HG02840 (cell line): ENCODE data around the gene SLC25A2.
"Not testable (repeated sequence)": the region's sequence is repeated elsewhere in the genome, so short reads cannot be mapped to it uniquely, and the experiment has no call there.

Experiments
- ATAC-seq: cut with Tn5 transposase; IDR thresholded peaks from one replicate; pipeline ENCODE4 v1.9.1; 2021; ENCODE audit warnings: mild to moderate bottlenecking, moderate library complexity, moderate number of reproducible peaks; ENCODE audit not compliant: unreplicated experiment, low FRiP score

Gene SLC25A2

DNA sequence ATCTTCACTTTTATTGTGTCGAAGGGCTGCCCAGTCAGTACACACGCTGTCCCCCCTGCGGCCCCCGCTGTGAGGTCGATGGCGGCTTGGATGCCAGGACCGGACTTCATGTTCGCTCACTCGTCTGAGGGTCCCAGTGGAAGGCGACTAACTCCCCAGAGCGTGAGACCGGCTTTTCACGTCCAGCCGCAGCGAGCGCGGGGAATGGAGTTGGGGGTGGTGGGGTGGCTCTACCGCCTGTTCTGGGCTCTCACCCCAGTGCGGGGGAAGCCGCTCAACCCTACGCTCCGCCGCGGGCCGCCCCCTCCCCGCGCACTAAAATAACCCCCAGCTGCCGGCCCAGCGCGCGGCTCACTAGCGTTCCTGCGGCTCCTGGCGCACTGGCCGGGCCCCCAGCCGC is at the start of gene SLC25A2:
Gene SLC25A2, minus strand, starts transcription at position 294 of the 400 bp plus-strand sequence. Its CDS starts 184 bp downstream, at position 110.
- ATAC-seq = no peak

DNA sequence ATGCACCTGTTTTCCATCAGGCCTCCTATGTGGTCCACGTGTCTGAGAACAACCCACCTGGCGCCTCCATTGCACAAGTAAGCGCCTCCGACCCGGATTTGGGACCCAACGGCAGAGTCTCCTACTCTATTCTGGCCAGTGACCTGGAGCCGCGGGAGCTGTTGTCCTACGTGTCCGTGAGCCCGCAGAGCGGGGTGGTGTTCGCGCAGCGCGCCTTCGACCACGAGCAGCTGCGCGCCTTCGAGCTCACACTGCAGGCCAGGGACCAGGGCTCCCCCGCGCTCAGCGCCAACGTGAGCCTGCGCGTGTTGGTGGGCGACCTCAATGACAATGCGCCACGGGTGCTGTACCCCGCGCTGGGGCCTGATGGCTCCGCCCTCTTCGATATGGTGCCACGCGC is 47.7 kb upstream of the SLC25A2 start:
- no peak for ATAC-seq

DNA sequence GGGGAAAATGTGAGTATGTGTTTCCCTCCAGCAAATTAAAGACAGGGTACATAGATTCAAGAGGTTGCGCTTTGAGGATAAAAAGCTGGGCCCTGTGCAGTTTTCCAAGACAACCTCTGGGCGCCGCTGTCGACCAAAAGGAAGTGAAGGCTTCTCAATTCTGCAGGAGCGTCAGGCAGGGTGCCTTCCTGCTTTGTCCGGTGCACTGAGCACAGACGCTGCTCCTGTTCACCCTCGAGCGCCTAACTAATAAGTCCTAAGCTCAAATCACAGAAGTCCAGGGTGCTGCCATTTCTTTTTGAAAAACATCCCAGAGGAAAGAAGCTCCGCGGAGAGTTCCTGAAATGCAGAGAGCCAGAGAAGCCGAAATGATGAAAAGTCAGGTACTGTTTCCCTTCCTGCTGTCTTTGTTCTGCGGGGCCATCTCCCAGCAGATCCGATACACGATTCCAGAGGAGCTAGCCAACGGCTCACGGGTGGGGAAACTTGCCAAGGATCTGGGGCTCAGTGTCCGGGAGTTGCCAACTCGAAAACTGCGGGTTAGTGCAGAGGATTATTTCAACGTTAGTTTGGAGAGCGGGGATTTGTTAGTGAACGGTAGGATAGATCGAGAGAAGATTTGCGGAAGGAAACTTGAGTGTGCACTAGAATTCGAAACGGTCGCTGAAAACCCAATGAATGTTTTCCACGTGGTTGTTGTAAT is 46.2 kb upstream of the SLC25A2 start, which contains the start of gene PCDHGB1:
Gene PCDHGB1, plus strand, starts transcription at position 183 of the 703 bp plus-strand sequence. Its CDS starts 162 bp downstream, at position 345.
- no peak for ATAC-seq

DNA sequence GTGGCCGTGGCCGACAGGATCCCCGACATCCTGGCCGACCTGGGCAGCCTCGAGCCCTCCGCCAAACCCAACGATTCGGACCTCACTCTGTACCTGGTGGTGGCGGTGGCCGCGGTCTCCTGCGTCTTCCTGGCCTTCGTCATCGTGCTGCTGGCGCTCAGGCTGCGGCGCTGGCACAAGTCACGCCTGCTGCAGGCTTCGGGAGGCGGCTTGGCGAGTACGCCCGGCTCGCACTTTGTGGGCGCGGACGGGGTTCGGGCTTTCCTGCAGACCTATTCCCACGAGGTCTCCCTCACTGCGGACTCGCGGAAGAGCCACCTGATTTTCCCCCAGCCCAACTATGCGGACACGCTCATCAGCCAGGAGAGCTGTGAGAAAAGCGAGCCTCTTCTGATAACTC is 42.2 kb upstream of the SLC25A2 start:
- not testable (repeated sequence) for ATAC-seq

DNA sequence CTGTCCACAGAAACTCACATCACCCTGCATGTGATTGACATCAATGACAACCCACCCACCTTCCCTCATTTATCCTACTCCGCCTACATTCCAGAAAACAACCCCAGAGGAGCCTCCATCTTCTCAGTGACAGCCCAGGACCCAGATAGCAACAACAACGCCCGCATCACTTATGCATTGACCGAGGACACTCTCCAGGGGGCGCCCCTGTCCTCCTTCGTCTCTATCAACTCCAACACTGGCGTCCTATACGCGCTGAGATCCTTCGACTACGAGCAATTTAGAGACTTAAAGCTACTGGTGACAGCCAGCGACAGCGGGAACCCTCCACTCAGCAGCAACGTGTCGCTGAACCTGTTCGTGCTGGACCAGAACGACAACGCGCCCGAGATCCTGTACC is 41.5 kb upstream of the SLC25A2 start:
- ATAC-seq = no peak

DNA sequence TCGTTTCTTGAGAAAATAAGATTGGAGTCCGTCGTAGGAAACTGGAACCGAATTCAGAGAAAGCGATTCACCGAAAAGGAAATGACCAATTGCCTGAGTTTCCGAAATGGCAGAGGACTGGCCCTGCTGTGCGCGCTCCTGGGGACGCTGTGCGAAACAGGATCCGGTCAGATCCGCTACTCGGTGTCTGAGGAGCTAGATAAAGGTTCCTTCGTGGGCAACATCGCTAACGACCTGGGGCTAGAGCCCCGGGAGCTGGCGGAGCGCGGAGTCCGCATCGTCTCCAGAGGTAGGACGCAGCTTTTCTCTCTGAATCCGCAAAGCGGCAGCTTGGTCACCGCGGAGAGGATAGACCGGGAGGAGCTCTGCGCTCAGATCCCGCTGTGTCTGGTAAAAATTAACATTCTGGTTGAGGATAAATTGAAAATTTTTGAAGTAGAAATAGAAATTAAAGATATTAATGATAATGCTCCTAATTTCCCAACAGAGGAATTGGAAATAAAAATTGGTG is 40.2 kb upstream of the SLC25A2 start:
- ATAC-seq = no peak

DNA sequence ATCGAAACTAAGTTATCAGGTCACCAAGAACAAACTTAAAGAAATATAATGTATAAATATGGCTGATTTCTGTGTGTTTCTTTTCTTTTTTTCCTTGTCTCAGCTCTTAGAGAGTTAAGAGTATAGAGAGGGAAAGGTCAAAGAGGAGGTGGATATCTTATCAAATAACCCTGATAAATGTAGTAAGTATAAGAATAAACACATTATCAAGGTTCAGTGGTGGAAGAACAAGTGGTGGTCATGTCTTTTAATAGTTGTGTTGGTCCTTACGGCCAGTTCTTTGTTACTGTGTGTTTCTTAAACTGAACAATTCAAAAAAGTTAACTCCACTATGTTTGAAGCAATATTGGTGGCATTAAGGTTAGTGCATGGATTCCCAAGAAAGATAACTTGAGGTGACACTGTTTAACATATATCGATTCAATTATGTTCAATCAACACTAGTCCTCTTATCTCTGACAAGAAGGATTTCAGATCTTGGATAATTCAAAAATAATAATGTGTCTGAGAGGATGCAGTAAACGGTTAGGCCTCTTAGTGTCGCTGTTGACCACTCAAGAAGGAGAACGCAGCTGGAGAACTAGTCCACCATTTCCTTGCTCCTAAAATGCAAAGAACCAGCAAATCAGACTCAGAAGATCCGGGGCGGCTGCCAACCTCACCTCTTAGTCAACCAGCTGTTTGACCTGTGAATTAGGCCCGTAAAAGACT is 39.5 kb upstream of the SLC25A2 start, which contains the start of gene PCDHGA3:
Gene PCDHGA3, plus strand, starts transcription at position 588 of the 711 bp plus-strand sequence. CDS start 205 bp downstream, outside the sequence.
- ATAC-seq = no peak

DNA sequence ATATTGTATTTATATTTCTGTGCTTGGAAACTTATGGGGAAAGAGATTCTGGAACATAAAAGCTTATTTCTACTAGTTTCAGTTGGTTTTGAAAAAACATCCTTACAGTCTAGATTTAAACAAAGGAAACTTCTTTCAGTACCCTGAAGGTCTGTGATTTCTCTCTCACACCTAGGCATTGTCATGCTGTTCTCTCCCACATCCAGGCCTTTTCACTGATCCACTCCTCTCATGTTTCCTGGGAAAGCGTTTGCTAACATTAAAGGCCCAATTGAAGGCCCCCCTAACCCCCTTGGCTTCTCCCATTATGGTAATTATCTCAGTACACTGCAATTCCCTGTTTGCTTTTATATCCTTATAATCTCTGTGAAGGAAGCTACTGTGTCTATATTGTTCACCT is 38.9 kb upstream of the SLC25A2 start:
- ATAC-seq = no peak

DNA sequence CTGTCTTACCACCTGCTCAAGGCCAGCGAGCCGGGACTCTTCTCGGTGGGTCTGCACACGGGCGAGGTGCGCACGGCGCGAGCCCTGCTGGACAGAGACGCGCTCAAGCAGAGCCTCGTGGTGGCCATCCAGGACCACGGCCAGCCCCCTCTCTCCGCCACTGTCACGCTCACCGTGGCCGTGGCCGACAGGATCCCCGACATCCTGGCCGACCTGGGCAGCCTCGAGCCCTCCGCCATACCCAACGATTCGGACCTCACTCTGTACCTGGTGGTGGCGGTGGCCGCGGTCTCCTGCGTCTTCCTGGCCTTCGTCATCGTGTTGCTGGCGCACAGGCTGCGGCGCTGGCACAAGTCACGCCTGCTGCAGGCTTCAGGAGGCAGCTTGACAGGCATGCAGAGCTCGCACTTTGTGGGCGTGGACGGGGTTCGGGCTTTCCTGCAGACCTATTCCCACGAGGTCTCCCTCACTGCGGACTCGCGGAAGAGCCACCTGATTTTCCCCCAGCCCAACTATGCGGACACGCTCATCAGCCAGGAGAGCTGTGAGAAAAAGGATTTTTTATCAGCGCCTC is 37.0 kb upstream of the SLC25A2 start:
- ATAC-seq = not testable (repeated sequence)

DNA sequence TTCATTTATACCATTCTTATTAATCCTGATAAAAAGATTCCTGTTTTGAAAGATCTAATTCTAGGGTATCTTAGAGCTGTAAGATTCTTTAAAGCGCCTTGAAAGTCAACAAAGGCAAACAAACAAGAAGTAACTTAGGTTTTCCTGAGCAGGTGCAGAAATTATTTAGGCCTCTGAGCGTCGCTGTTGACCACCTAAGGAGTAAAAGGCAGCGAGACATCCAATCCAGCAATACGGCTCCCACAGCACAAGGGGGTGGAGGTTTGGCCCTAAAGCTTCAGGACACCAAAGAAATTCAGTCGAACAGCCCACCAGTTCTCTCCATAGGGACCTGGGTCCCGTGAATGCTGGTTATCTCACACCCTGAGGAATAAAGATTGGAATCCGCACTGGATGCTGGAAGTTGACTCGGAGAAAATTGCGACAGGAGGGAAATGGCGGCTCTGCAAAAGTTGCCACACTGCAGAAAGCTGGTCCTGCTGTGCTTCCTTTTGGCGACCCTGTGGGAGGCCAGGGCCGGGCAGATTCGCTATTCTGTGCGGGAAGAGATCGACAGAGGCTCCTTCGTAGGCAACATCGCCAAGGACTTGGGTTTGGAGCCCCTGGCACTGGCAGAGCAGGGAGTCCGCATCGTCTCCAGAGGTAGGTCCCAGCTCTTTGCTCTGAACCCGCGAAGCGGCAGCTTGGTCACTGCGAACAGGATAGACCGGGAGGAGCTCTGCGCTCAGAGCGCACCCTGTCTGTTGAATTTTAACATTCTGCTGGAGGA is 34.9 kb upstream of the SLC25A2 start, which contains the start of gene PCDHGA2:
Gene PCDHGA2, plus strand, starts transcription at position 223 of the 769 bp plus-strand sequence.
- ATAC-seq = no peak

DNA sequence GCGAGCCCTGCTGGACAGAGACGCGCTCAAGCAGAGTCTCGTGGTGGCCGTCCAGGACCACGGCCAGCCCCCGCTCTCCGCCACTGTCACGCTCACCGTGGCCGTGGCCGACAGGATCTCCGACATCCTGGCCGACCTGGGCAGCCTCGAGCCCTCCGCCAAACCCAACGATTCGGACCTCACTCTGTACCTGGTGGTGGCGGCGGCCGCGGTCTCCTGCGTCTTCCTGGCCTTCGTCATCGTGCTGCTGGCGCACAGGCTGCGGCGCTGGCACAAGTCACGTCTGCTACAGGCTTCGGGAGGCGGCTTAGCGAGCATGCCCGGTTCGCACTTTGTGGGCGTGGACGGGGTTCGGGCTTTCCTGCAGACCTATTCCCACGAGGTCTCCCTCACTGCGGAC is 28.7 kb upstream of the SLC25A2 start:
- not testable (repeated sequence) for ATAC-seq

DNA sequence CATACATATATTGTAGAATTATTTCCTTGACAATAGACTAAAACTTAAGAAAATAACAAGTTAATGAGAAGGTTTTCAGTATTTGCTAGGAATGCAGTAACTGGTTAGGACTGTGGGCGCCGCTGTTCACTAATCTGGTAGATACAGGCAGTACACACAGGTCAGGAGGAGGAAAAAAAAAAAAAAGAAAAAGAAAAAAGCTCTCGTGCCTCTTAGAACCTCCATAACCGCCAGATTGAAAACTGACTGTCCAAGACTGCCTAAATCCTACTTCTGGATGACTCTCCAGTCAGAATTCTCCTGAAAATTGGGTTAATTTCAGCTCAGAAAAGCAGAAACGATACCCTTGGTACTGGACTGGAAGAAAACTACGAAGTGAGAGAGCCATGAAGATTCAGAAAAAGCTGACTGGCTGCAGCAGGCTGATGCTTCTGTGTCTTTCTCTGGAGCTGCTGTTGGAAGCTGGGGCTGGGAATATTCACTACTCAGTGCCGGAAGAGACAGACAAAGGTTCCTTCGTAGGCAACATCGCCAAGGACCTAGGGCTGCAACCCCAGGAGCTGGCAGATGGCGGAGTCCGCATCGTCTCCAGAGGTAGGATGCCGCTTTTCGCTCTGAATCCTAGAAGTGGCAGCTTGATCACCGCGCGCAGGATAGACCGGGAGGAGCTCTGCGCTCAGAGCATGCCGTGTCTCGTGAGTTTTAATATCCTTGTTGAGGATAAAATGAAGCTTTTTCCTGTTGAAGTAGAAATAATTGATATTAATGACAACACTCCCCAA is 26.6 kb upstream of the SLC25A2 start, which contains the start of gene PCDHGA1:
Gene PCDHGA1, plus strand, starts transcription at position 216 of the 782 bp plus-strand sequence.
- no peak for ATAC-seq

DNA sequence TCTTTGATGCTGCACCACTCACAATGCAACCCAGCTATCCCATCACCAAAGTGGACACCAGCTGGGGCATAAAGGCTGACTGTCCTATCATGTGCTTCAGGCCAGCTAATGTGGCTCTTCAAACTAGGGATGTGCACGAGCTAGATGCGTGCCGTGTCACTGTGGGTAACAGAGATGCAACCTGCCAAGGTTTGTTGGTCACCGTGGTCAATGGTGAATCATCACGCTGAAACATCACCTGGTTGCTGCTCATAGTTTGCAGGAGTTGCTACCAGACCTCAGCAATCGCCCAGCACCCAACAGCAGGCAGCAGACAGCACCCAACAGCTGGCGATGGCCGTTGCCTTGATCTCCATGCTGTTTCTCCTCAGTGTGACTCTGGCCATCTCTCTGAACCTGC is 24.4 kb upstream of the SLC25A2 start:
- ATAC-seq = no peak

DNA sequence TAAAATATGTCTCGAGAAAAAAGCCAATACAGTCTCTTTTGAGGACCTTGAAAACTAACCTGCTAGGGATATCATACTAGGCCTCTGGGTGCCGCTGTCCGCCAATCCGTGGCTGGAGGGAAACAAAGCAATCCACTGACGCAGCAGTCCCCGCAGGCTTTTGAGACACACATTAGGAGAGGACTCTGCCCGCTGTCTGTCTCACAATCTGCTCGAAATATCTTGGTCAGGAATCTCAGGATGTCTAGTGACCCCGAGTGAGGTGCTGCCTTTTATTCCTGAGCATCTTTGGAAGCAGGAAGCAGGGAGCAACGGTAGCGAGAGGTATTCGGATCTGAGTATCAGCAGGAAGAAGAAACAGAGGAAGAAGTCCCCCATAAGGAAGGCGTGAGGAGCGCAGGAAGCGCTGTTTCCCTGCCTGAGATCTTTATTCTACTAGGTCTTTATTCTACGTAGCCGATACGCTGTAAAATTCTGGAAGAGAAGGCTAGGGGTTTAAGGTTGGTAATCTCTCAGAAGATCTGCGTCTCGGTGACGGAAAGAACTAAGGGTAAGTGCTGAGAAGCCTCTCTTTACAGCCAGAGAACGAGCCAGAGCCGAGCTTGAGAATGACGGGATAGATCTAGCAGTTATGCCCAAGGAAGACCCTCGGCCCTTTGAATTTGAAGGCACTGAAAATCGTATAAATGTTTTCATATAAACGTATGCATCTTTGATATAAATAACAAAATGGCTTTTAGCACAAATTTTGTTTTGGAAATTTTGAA is 22.4 kb upstream of the SLC25A2 start:
- peak; percentile 82 for ATAC-seq

DNA sequence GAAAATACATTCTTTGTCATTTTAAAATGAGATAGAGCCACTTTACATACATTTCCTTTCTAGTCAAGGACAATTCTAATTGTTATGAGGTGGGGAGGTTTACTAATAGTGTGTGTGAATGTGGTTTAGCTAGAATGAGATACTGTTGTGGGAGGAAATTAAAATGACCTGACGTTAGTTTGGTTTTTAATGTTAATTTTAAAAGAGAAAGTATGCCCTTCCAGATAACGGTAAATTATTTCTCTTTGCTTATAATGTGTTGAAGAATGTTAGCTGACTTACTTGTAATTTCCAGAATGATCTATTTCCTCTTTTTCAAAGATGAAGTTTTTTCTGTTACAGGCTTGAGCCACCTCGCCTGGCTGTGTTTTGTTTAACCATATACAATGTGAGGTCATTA is 18.4 kb upstream of the SLC25A2 start:
- ATAC-seq = no peak

DNA sequence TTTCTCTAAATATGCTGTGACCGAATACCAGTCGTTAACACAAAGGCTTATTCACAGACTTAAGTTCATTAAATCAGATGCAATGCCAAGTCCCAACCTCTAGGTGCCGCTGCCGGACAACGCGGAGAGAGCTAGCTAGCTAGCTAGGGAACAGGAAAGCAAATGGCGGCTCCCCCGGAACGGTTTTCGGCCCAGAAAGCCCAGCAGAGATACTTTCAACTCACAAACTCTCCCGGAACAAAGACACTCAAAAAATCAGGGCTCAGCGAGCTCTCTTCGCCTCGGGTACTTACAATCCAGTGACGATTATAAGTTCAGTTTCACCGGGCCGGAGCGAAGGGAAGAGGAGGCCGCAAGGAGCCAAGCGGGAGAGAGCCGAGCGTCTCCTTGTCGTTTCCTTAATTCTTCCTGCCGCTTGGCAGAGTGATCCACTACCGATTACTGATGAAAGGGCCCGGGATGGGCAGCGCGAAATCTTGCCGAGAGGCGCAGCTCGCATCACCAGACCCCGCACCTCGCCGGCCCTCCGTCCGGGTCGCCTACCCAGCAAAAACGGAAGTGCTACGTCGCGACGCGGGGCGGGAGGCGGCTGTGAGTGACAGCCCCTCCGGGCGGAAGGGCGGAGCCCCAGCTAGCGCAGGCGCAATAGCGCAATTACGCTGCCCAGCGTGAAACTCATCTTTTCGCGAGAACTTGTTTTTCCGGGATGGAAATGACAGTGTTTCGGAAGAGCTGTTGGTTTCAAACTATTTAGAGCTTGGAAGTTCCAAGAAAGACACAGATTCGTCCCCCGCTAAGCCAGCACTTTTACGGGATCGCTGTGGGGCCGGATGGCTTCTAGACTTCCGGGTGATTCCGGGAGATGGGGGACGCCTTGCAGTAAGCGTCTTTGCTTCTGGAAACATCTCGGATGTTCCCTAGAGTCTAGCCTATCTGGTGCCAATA is 16.6 kb upstream of the SLC25A2 start, which contains the start of gene TAF7:
Gene TAF7, minus strand, starts transcription at position 560 of the 945 bp plus-strand sequence. CDS start 740 bp downstream, outside the sequence.
- ATAC-seq = peak; percentile 97

DNA sequence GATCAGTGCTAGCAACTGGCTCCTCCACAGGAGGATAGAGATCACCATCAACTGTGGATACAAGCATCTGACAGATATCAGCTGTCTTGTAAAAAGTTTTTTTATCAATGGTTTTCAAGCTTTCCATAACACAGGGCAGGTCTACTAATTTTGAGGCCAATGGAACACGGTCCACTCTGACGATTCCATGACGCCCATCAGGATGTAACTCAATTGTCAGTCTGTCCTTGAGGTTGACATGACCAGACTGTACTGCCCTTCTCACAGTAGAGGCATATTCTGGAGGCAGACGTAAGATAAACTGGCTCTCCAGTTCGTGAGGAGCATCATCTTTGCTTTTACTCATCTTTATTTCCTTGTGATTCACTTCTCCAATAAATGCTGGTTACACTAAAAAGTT is 15.8 kb upstream of the SLC25A2 start:
- ATAC-seq = no peak
